Endothelial cell of umbilical vein (primary cell): ENCODE data around the gene NCK2. TPM values are rescaled to one million over a fixed set of nuclear protein-coding genes. Genes with fewer than 3 reads are reported as not detected.

ENCODE experiments used
- BruUV-seq: library from RNA; stranded (reverse); fragments of 400-500 nt; replicated peaks from 2 replicates; lab custom pipeline; 2021; lab: Mats Ljungman, UMichigan
- CTCF ChIA-PET: fragments of 300-600, 350-600 bp; sonication (Branson Sonifier 250); formaldehyde crosslinking; loops from one replicate; lab custom pipeline; 2021; ENCODE audit warnings: antibody characterized with exemption, inconsistent platforms; lab: Charles Lee
- POLR2A ChIA-PET: fragments of 300-600, 350-600 bp; sonication (Branson Sonifier 250); formaldehyde crosslinking; loops from one replicate; lab custom pipeline; 2021; ENCODE audit warnings: antibody characterized with exemption, inconsistent platforms; lab: Charles Lee
- DNase-seq: peaks from one replicate; pipeline ENCODE4 v3.0.0-alpha.2; 2011; ENCODE audit warnings: low read depth, low spot score
- FAIRE-seq: peaks from 2 replicates; lab custom pipeline; 2011; peaks lifted over from hg19 to GRCh38; lab: Jason Lieb, UNC
- H2AFZ ChIP-seq: 2 replicates; pipeline ENCODE4 v1.6.0; 2012; ENCODE audit warnings: low read depth, low read length, control low read depth, inconsistent platforms
- H3K27ac ChIP-seq: 2 replicates; pipeline ENCODE4 v1.5.1; 2011; ENCODE audit warnings: low read depth, mild to moderate bottlenecking, control low read depth, low read length, moderate library complexity; ENCODE audit not compliant: insufficient read depth
- H3K27me3 ChIP-seq, 2 experiments: 2 replicates each; pipeline versions ENCODE4 v1.6.0 to v1.6.1; 2011; ENCODE audit warnings: low read length in 2 of 2, mixed read lengths in 1 of 2; ENCODE audit not compliant: control insufficient read depth in 2 of 2, insufficient read depth in 2 of 2
- H3K36me3 ChIP-seq, 2 experiments: 2 replicates in 1 of 2; 3 replicates in 1 of 2; pipeline ENCODE4 v1.5.1; 2011; ENCODE audit warnings: low read length in 2 of 2, mild to moderate bottlenecking in 1 of 2, moderate library complexity in 1 of 2; ENCODE audit not compliant: control insufficient read depth in 2 of 2, insufficient read depth in 2 of 2; ENCODE audit errors: extremely low read depth in 1 of 2
- H3K4me1 ChIP-seq: 3 replicates; pipeline ENCODE4 v1.5.1; 2011; ENCODE audit warnings: mild to moderate bottlenecking, low read length; ENCODE audit not compliant: control insufficient read depth, insufficient read depth; ENCODE audit errors: extremely low read depth
- H3K4me2 ChIP-seq: 2 replicates; pipeline ENCODE4 v1.6.1; 2011; ENCODE audit warnings: low read length, control low read depth, mixed read lengths; ENCODE audit not compliant: insufficient read depth
- H3K4me3 ChIP-seq, 3 experiments: fragments of 200-600 bp in 1 of 3; sonication (generic), shearing (Covaris generic) in 1 of 3; replicated peaks in 1 of 3; 2 replicates each; pipeline ENCODE4 v1.5.1; 2011 to 2016; ENCODE audit warnings: control low read depth in 3 of 3, low read length in 3 of 3, mild to moderate bottlenecking in 2 of 3, inconsistent platforms in 1 of 3, low read depth in 1 of 3, moderate library complexity in 1 of 3; ENCODE audit not compliant: insufficient read depth in 1 of 3
- H3K79me2 ChIP-seq: 2 replicates; pipeline ENCODE4 v1.6.0; 2012; ENCODE audit warnings: low read length, inconsistent platforms; ENCODE audit not compliant: control insufficient read depth, insufficient read depth
- H3K9ac ChIP-seq: replicated peaks from 2 replicates; pipeline ENCODE3; 2011; ENCODE audit warnings: low read length, control low read depth; ENCODE audit not compliant: insufficient read depth; ENCODE audit errors: extremely low read depth
- H3K9me1 ChIP-seq: replicated peaks from 3 replicates; pipeline ENCODE4 v1.6.0; 2011; ENCODE audit warnings: mild to moderate bottlenecking, low read length; ENCODE audit not compliant: control insufficient read depth, insufficient read depth; ENCODE audit errors: extremely low read depth
- H3K9me3 ChIP-seq: replicated peaks from 2 replicates; pipeline ENCODE4 v1.5.1; 2012; ENCODE audit warnings: low read length, inconsistent platforms; ENCODE audit not compliant: control insufficient read depth, insufficient read depth
- H4K20me1 ChIP-seq: replicated peaks from 2 replicates; pipeline ENCODE3; 2011; ENCODE audit warnings: mild to moderate bottlenecking, low read length; ENCODE audit not compliant: control insufficient read depth, insufficient read depth; ENCODE audit errors: extremely low read depth
- EZH2 ChIP-seq: IDR thresholded peaks from 2 replicates; pipeline ENCODE4 v1.6.1; 2012; ENCODE audit warnings: borderline replicate concordance, low read depth, mild to moderate bottlenecking, moderate library complexity, low read length, inconsistent platforms; ENCODE audit not compliant: severe bottlenecking
- FOS ChIP-seq: IDR thresholded peaks from 2 replicates; pipeline ENCODE4 v1.6.1; 2011; ENCODE audit warnings: mild to moderate bottlenecking, low read length, moderate library complexity, borderline replicate concordance; ENCODE audit not compliant: insufficient read depth
- GATA2 ChIP-seq: IDR thresholded peaks from 2 replicates; pipeline ENCODE4 v1.7.0; 2011; ENCODE audit warnings: low read depth, mild to moderate bottlenecking, moderate library complexity, mixed read lengths, low read length; ENCODE audit not compliant: insufficient read length, insufficient read depth
- JUN ChIP-seq: IDR thresholded peaks from 2 replicates; pipeline ENCODE4 v1.6.1; 2011; ENCODE audit warnings: borderline replicate concordance, low read depth; ENCODE audit not compliant: insufficient read length, insufficient read depth
- MYC ChIP-seq: IDR thresholded peaks from one replicate; pipeline ENCODE4 v1.6.1; 2011; ENCODE audit warnings: mild to moderate bottlenecking, low read depth, low read length
- POLR2A ChIP-seq: IDR thresholded peaks from 2 replicates; pipeline ENCODE4 v1.6.1; 2012; ENCODE audit warnings: low read depth, mild to moderate bottlenecking, control low read depth, low read length
- POLR2AphosphoS5 ChIP-seq: IDR thresholded peaks from 2 replicates; pipeline ENCODE4 v1.6.1; 2012; ENCODE audit warnings: low read depth, mild to moderate bottlenecking, control low read depth, low read length, moderate library complexity; ENCODE audit not compliant: insufficient read depth
- dilution Hi-C: fragments of 300-500 bp; cut with MboI; formaldehyde crosslinking; loops from one replicate; pipeline ENCODE4 v1.15.0; 2019; ENCODE audit warnings: low sequenced_read_pairs; ENCODE audit not compliant: extremely low pct_ligation_motif_present
- intact Hi-C: fragments of 100-400 bp; cut with micrococcal nuclease; formaldehyde crosslinking; loops from one replicate; pipeline ENCODE4 v1.10.0; 2022
- polyA plus RNA-seq, 4 experiments: library from polyadenylated mRNA; depleted of rRNA in 3 of 4; stranded (reverse) in 3 of 4; unstranded in 1 of 4; fragments of >200 nt; gene quantifications; 2 replicates each; pipeline versions ENCODE4 v1.2.1 to v1.2.3, GENCODE V29; 2011 to 2012; ENCODE audit warnings: missing spikeins in 1 of 4
- total RNA-seq: library from RNA; stranded (reverse); gene quantifications from 2 replicates; pipeline ENCODE4 v1.2.3, GENCODE V29; 2021
- TF ChIP-seq, protein P1 (sequence below): IDR thresholded peaks from 2 replicates; pipeline ENCODE4 v1.6.1; 2011; ENCODE audit not compliant: insufficient read depth, insufficient read length
- TF ChIP-seq, protein P2 (sequence below), 2 donors: IDR thresholded peaks; 1 replicate in 1 of 2; 2 replicates in 1 of 2; pipeline ENCODE4 v1.5.1; 2011; ENCODE audit warnings: low read length in 2 of 2, mild to moderate bottlenecking in 2 of 2, moderate library complexity in 2 of 2, control low read depth in 1 of 2, inconsistent platforms in 1 of 2, low read depth in 1 of 2; ENCODE audit not compliant: insufficient read depth in 1 of 2; ENCODE audit errors: extremely low read depth in 1 of 2

NCK2 gene
- total and polyA plus RNA-seq, 2 donors (not counting 3 experiments of a cell fraction or from before 2014, with no cell fraction given) = 23.8 to 39.1 TPM

DNA sequence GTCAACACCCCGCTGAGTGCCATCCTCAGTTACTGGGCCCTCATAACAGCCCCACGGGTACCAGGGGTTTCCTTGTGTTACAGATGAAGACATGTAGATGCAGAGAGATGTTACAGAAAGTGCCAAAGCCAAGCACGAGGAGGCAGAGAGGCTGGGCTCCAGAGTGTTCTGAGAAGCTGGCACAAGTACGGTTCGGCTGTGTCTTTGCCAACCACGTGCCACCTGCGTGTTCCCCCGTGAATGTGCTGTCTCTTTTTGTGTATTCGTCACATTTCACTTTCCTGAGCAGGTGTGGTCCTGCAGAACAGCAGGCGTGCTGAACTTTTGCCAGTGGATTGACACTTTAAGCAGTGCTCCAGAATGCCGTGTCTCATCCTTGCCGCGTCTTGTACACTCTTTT is 124.6 kb downstream of the NCK2 start:
- no peaks in the 10 kb centered on the region for H3K9me1 ChIP-seq
- H2AFZ ChIP-seq = no peak overlapping the region
- no TSS peak for BruUV-seq
- H3K4me1 ChIP-seq = no peaks in the 10 kb centered on the region
- no peaks in the 10 kb centered on the region for H3K9me3 ChIP-seq
- FAIRE-seq = no peak
- ChIA-PET CTCF (no interaction called here), POLR2A (no interaction called here)
- peaks cover 1% of the 10 kb centered on the region for H3K79me2 ChIP-seq
- no peak overlapping the region for H3K4me3 ChIP-seq
- H3K9ac ChIP-seq = no peak overlapping the region
- no peak overlapping the region for H3K27ac ChIP-seq
- intact Hi-C loops (no loop called here), dilution Hi-C loops (no loop called here)
- H3K27me3 ChIP-seq = no peaks in the 10 kb centered on the region
- H3K36me3 ChIP-seq = no peaks in the 10 kb centered on the region
- peaks cover under 1% of the 10 kb centered on the region for H4K20me1 ChIP-seq
- no peak overlapping the region for H3K4me2 ChIP-seq
- DNase-seq = no peak
- no peak for TF ChIP-seq FOS
- no peak for TF ChIP-seq GATA2
- TF ChIP-seq MYC = no peak
- no peak for TF ChIP-seq JUN
- TF ChIP-seq, protein P1, sequence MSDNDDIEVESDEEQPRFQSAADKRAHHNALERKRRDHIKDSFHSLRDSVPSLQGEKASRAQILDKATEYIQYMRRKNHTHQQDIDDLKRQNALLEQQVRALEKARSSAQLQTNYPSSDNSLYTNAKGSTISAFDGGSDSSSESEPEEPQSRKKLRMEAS = no peak
- TF ChIP-seq, protein P2, sequence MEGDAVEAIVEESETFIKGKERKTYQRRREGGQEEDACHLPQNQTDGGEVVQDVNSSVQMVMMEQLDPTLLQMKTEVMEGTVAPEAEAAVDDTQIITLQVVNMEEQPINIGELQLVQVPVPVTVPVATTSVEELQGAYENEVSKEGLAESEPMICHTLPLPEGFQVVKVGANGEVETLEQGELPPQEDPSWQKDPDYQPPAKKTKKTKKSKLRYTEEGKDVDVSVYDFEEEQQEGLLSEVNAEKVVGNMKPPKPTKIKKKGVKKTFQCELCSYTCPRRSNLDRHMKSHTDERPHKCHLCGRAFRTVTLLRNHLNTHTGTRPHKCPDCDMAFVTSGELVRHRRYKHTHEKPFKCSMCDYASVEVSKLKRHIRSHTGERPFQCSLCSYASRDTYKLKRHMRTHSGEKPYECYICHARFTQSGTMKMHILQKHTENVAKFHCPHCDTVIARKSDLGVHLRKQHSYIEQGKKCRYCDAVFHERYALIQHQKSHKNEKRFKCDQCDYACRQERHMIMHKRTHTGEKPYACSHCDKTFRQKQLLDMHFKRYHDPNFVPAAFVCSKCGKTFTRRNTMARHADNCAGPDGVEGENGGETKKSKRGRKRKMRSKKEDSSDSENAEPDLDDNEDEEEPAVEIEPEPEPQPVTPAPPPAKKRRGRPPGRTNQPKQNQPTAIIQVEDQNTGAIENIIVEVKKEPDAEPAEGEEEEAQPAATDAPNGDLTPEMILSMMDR (IDR thresholded peaks at IDR 0.05; ENCODE audit: extremely low read depth in 1 of 2, insufficient read depth in 1 of 2, low read depth in 1 of 2, low read length in 2 of 2) = no peak
- no peak for TF ChIP-seq POLR2A
- no peak for TF ChIP-seq EZH2
- no peak for TF ChIP-seq POLR2AphosphoS5
